CD4-positive, alpha-beta memory T cell (primary cell): Measurements from ENCODE around the gene ITGB2. TPM values are rescaled to one million over a fixed set of nuclear protein-coding genes. Genes with fewer than 3 reads are reported as not detected.

Source experiments
- CTCF ChIA-PET: fragments of 350-600 bp; sonication (Branson Sonifier 250); formaldehyde crosslinking; loops from one replicate; lab custom pipeline; 2021; ENCODE audit warnings: inconsistent platforms; ENCODE audit not compliant: partially characterized antibody; lab: Charles Lee
- POLR2A ChIA-PET: fragments of 350-600 bp; sonication (Branson Sonifier 250); formaldehyde crosslinking; loops from one replicate; lab custom pipeline; 2021; ENCODE audit not compliant: partially characterized antibody; lab: Charles Lee
- DNase-seq, 5 donors: peaks; one replicate each; pipeline versions ENCODE4 v3.0.0 to v3.0.0-alpha.2; 2020 to 2022; ENCODE audit warnings: mixed read lengths in 1 of 5
- H3K27ac ChIP-seq: one replicate; pipeline ENCODE4 v1.7.0; 2013; ENCODE audit warnings: low read depth, low read length
- H3K27me3 ChIP-seq: 2 replicates; pipeline ENCODE4 v1.7.0; 2013; ENCODE audit warnings: mild to moderate bottlenecking, low read length, moderate library complexity; ENCODE audit not compliant: insufficient read depth
- H3K36me3 ChIP-seq: 2 replicates; pipeline ENCODE4 v1.7.0; 2013; ENCODE audit warnings: mild to moderate bottlenecking, low read length, moderate library complexity; ENCODE audit not compliant: insufficient read depth
- H3K4me1 ChIP-seq: 2 replicates; pipeline ENCODE4 v1.7.0; 2013; ENCODE audit warnings: mild to moderate bottlenecking, low read length, moderate library complexity; ENCODE audit not compliant: insufficient read depth
- H3K4me3 ChIP-seq, 2 donors: one replicate each; pipeline ENCODE4 v1.7.0; 2013; ENCODE audit warnings: low read length in 2 of 2, mild to moderate bottlenecking in 1 of 2
- H3K9me3 ChIP-seq, 2 donors: one replicate each; pipeline ENCODE4 v1.7.0; 2013; ENCODE audit warnings: low read length in 2 of 2, control low read depth in 1 of 2; ENCODE audit not compliant: control insufficient read depth in 1 of 2
- H3K27ac Mint-ChIP-seq, 7 donors: one replicate each; pipeline ENCODE4 v1.8.0; 2020 to 2021; ENCODE audit warnings: mixed read lengths in 7 of 7, mild to moderate bottlenecking in 6 of 7, inconsistent platforms in 3 of 7, moderate library complexity in 3 of 7
- H3K27me3 Mint-ChIP-seq, 2 donors: one replicate each; pipeline ENCODE4 v1.8.0; 2020 to 2021; ENCODE audit warnings: mixed read lengths in 2 of 2
- H3K36me3 Mint-ChIP-seq, 2 donors: one replicate each; pipeline ENCODE4 v1.8.0; 2020 to 2021; ENCODE audit warnings: mixed read lengths in 2 of 2, inconsistent platforms in 1 of 2, mild to moderate bottlenecking in 1 of 2
- H3K4me1 Mint-ChIP-seq, 4 donors: one replicate each; pipeline ENCODE4 v1.8.0; 2020 to 2021; ENCODE audit warnings: mixed read lengths in 4 of 4, mild to moderate bottlenecking in 1 of 4
- H3K4me3 Mint-ChIP-seq, 8 donors: one replicate each; pipeline ENCODE4 v1.8.0; 2020 to 2021; ENCODE audit warnings: mixed read lengths in 8 of 8, mild to moderate bottlenecking in 7 of 8, moderate library complexity in 6 of 8, inconsistent platforms in 3 of 8
- H3K9me3 Mint-ChIP-seq, 8 donors: one replicate each; pipeline ENCODE4 v1.8.0; 2020 to 2021; ENCODE audit warnings: mixed read lengths in 8 of 8, mild to moderate bottlenecking in 5 of 8, inconsistent platforms in 3 of 8, moderate library complexity in 1 of 8
- intact Hi-C: fragments of 100-400 bp; cut with micrococcal nuclease; formaldehyde crosslinking; loops from one replicate; pipeline ENCODE4 v1.15.1; 2023
- polyA plus RNA-seq, 2 donors: library from polyadenylated mRNA; unstranded; fragments of 300-500 nt; fragmentation: Illumina TruSeq; gene quantifications; one replicate each; pipeline ENCODE4 v1.2.3, GENCODE V29; 2021
- total RNA-seq, 2 experiments: library from RNA; stranded (reverse); gene quantifications; one replicate each; pipeline ENCODE4 v1.2.3, GENCODE V29; 2021

The ITGB2 gene
- total and polyA plus RNA-seq, 4 experiments from 2014 or later: 278 to 575 (median 414) TPM

- Histone ChIP-seq H3K27ac (no peak overlapping the region), H3K4me3 (no peak overlapping the region), H3K9me3 (no peaks in the 10 kb centered on the region), H3K4me1 (peaks cover 40% of the 10 kb centered on the region), H3K27me3 (no peaks in the 10 kb centered on the region), H3K36me3 (peaks cover 95% of the 10 kb centered on the region)
- intact Hi-C loops: no loop called here
- no peak overlapping the region for H3K4me3 Mint-ChIP-seq
- CTCF ChIA-PET: interaction anchor here (0.6 to 0.8 kb wide), 2 partner anchors 13 to 24 kb away, joined by 3 to 4 read pairs; no protein-coding TSS in a partner anchor
- H3K9me3 Mint-ChIP-seq: no peaks in the 10 kb centered on the region
- no peak for DNase-seq
- peaks cover 50 to 62% of the 10 kb centered on the region in 2 donors for H3K36me3 Mint-ChIP-seq
- POLR2A ChIA-PET: interaction anchor here (1.2 to 17.5 kb wide), 3 partner anchors 8 to 25 kb away, joined by 3 to 756 read pairs (median 9); no protein-coding TSS in a partner anchor
- no peaks in the 10 kb centered on the region for H3K27me3 Mint-ChIP-seq
- H3K27ac Mint-ChIP-seq: peak overlapping the region in 3 of 7 donors; percentile 29 to 70 (median 39)
- H3K4me1 Mint-ChIP-seq: peaks cover 16 to 48% (median 28%) of the 10 kb centered on the region in 4 donors
Measured at GRCh38 chr21:44905016-44905727, 15.5 kb downstream of the ITGB2 start.

GRCh38 chr21:44904141-44904923 is 16.4 kb downstream of the ITGB2 start:
- Mint-ChIP-seq H3K36me3 (peaks cover 46 to 60% of the 10 kb centered on the region in 2 donors), H3K27me3 (no peaks in the 10 kb centered on the region), H3K9me3 (no peaks in the 10 kb centered on the region), H3K4me3 (no peak overlapping the region), H3K4me1 (peaks cover 14 to 40% (median 22%) of the 10 kb centered on the region in 4 donors), H3K27ac (peak overlapping the region in 5 of 7 donors; percentile 29 to 88 (median 63))
- Histone ChIP-seq H3K27me3 (no peaks in the 10 kb centered on the region), H3K9me3 (no peaks in the 10 kb centered on the region), H3K27ac (no peak overlapping the region), H3K4me3 (no peak overlapping the region), H3K4me1 (peaks cover 34% of the 10 kb centered on the region), H3K36me3 (peaks cover 94% of the 10 kb centered on the region)
- no peak for DNase-seq
- intact Hi-C loops: no loop called here
- POLR2A ChIA-PET: interaction anchor here (0.6 to 17.5 kb wide), 3 partner anchors 10 to 26 kb away, joined by 3 to 756 read pairs (median 3); no protein-coding TSS in a partner anchor
- CTCF ChIA-PET: no interaction called here

GRCh38 chr21:44903689-44904088 is 17.0 kb downstream of the ITGB2 start:
- H3K36me3 ChIP-seq: peaks cover 94% of the 10 kb centered on the region
- no peak overlapping the region for H3K27ac ChIP-seq
- Mint-ChIP-seq H3K36me3 (peaks cover 43 to 56% of the 10 kb centered on the region in 2 donors), H3K4me3 (no peak overlapping the region), H3K27me3 (no peaks in the 10 kb centered on the region), H3K4me1 (peaks cover 11 to 33% (median 20%) of the 10 kb centered on the region in 4 donors), H3K9me3 (no peaks in the 10 kb centered on the region), H3K27ac (peak overlapping the region in 1 of 7 donors; percentile 39)
- no peaks in the 10 kb centered on the region for H3K9me3 ChIP-seq
- POLR2A ChIA-PET: interaction anchor here (0.6 kb wide), 1 partner anchor 10 kb away, joined by 3 read pairs; no protein-coding TSS in a partner anchor
- intact Hi-C loops: no loop called here
- peaks cover 27% of the 10 kb centered on the region for H3K4me1 ChIP-seq
- no peak overlapping the region for H3K4me3 ChIP-seq
- H3K27me3 ChIP-seq: no peaks in the 10 kb centered on the region
- CTCF ChIA-PET: no interaction called here
- DNase-seq: no peak

- POLR2A ChIA-PET: no interaction called here
Measured at GRCh38 chr21:44903050-44903685, 17.5 kb downstream of the ITGB2 start.

GRCh38 chr21:44902268-44903049 is 18.2 kb downstream of the ITGB2 start:
- H3K27me3 Mint-ChIP-seq: no peaks in the 10 kb centered on the region
- H3K27ac Mint-ChIP-seq: peak overlapping the region in 4 of 7 donors; percentile 30 to 84 (median 62)
- no peak for DNase-seq
- Histone ChIP-seq H3K27me3 (no peaks in the 10 kb centered on the region), H3K4me3 (no peak overlapping the region), H3K9me3 (no peaks in the 10 kb centered on the region), H3K27ac (no peak overlapping the region), H3K36me3 (peaks cover 98% of the 10 kb centered on the region), H3K4me1 (peaks cover 27% of the 10 kb centered on the region)
- peaks cover 47 to 64% of the 10 kb centered on the region in 2 donors for H3K36me3 Mint-ChIP-seq
- peaks cover 12 to 35% (median 22%) of the 10 kb centered on the region in 4 donors for H3K4me1 Mint-ChIP-seq
- no peaks in the 10 kb centered on the region for H3K9me3 Mint-ChIP-seq
- ChIA-PET CTCF (no interaction called here), POLR2A (no interaction called here)
- no peak overlapping the region for H3K4me3 Mint-ChIP-seq
- intact Hi-C loops: no loop called here

More at GRCh38 chr21:44903050-44903685, 17.5 kb downstream of the ITGB2 start:
- Mint-ChIP-seq H3K9me3 (no peaks in the 10 kb centered on the region), H3K4me3 (no peak overlapping the region), H3K36me3 (peaks cover 46 to 58% of the 10 kb centered on the region in 2 donors), H3K27ac (peak overlapping the region in 4 of 7 donors; percentile 30 to 84 (median 62)), H3K27me3 (no peaks in the 10 kb centered on the region), H3K4me1 (peaks cover 12 to 34% (median 21%) of the 10 kb centered on the region in 4 donors)
- H3K9me3 ChIP-seq: no peaks in the 10 kb centered on the region
- peaks cover 97% of the 10 kb centered on the region for H3K36me3 ChIP-seq
- peaks cover 26% of the 10 kb centered on the region for H3K4me1 ChIP-seq
- CTCF ChIA-PET: no interaction called here
- H3K27me3 ChIP-seq: no peaks in the 10 kb centered on the region
- no peak for DNase-seq
- H3K27ac ChIP-seq: no peak overlapping the region
- H3K4me3 ChIP-seq: no peak overlapping the region
- intact Hi-C loops: no loop called here

- Mint-ChIP-seq H3K27me3 (no peaks in the 10 kb centered on the region), H3K9me3 (no peaks in the 10 kb centered on the region), H3K4me1 (peaks cover 12 to 34% (median 21%) of the 10 kb centered on the region in 4 donors), H3K4me3 (no peak overlapping the region), H3K27ac (peak overlapping the region in 1 of 7 donors; percentile 23), H3K36me3 (peaks cover 46 to 65% of the 10 kb centered on the region in 2 donors)
- Histone ChIP-seq H3K27ac (no peak overlapping the region), H3K4me1 (peaks cover 20% of the 10 kb centered on the region), H3K9me3 (no peaks in the 10 kb centered on the region), H3K27me3 (no peaks in the 10 kb centered on the region), H3K36me3 (peaks cover 92% of the 10 kb centered on the region), H3K4me3 (no peak overlapping the region)
- no peak for DNase-seq
- intact Hi-C loops: no loop called here
- ChIA-PET POLR2A (interaction anchor here (1.2 to 2.5 kb wide), 5 partner anchors 10 to 30 kb away, joined by 4 to 10 read pairs (median 8); no protein-coding TSS in a partner anchor), CTCF (interaction anchor here (11.7 kb wide), 1 partner anchor 29 kb away, joined by 253 read pairs; no protein-coding TSS in a partner anchor)
Measured at GRCh38 chr21:44901391-44902074, 19.2 kb downstream of the ITGB2 start.
